Activated CD4-positive, CD25-positive, alpha-beta regulatory T cell treated with anti-CD3 and anti-CD28 coated beads, Interleukin-2, amount 50 U/mL, for 24 hours (primary cell): Measurements from ENCODE around the gene ARFGAP1.
"Not testable (repeated sequence)": the region's sequence is repeated elsewhere in the genome, so short reads cannot be mapped to it uniquely, and the experiment has no call there.

Source experiments
- ATAC-seq, 2 donors: fragments of 150-1000 bp; cut with Tn5 transposase; one replicate each; pipeline ENCODE4 v1.10.0; 2021; ENCODE audit warnings: mild to moderate bottlenecking in 1 of 2, moderate library complexity in 1 of 2

ARFGAP1 gene

GRCh38 chr20:63241272-63241671, 31.3 kb upstream of the ARFGAP1 start:
- no peak for ATAC-seq

DNA sequence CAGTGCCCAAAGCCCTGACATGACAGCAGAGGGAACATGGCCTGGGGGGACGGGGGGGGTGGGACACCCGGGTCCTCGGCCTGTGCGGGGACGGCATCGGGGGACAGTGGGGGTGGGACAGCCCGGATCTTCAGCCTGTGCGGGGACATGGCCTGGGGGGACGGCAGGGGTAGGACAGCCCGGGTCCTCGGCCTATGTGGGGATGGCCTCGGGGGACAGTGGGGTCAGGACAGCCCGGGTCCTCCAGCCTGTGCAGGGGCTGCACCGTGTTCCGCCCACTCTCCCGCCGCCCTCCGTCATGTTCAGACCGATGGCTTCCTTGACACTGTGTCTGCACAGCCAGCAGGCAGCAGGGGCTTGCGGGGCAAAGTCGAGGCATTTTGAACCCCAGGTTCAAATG, 29.9 kb upstream of the ARFGAP1 start:
- no peak for ATAC-seq

- ATAC-seq = no peak
Observed at GRCh38 chr20:63243604-63244247, 28.9 kb upstream of the ARFGAP1 start.

DNA sequence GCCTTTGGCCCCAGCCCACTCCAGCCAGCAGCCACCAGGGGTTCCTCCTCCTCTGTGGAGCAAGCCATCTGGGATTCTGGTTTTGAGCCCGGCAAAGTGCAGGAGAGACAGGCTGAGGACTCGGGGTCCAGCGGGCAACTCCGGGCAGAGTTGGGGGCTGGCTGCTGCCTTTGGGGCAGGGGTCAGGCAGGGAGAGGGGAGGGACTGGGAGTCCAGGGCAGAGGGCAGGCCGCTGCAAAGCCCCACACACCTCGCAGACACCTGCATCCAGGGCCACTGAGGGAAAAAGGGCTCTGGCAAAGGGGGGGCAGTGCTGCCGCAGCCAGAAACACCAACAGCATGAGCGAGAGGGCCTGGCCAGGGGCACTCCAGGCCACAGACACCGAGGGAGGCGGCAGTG, 28.1 kb upstream of the ARFGAP1 start:
- ATAC-seq = no peak

GRCh38 chr20:63246490-63247288, 25.9 kb upstream of the ARFGAP1 start:
- no peak for ATAC-seq

DNA sequence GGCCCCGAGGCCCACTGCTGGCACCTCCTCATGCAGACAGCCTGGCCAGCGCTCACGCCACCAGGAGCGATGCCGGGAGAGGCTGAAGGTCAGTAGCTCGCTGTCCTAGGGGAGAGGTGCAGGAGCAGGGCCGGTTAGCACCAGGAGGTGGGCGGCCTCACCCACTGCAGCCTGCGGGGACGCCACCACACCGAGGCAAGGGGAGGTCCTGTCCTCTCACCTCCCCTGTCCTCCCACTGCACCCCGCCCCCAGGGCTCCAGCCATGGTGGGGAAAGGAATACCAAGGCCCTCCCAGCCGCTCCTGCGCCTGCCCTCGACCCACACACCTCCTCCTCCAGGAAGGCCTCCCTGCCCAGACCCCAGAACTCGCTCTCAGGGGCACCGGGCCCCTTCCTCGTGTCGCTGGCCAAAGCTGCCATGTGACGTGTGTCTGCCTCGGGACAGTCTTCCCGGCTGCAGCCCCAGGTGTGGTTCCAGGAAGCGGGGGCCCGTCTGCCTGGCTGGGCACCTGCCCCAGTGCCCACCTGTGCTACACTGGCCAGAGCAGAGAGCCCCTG, 24.9 kb upstream of the ARFGAP1 start:
- ATAC-seq = no peak

GRCh38 chr20:63248835-63249591, 23.6 kb upstream of the ARFGAP1 start:
- no peak for ATAC-seq

GRCh38 chr20:63249891-63250290, 22.7 kb upstream of the ARFGAP1 start:
- ATAC-seq = no peak

- not testable (repeated sequence) for ATAC-seq
Observed at GRCh38 chr20:63251350-63251749, 21.3 kb upstream of the ARFGAP1 start.

GRCh38 chr20:63252284-63252711, 20.3 kb upstream of the ARFGAP1 start:
- no peak for ATAC-seq

DNA sequence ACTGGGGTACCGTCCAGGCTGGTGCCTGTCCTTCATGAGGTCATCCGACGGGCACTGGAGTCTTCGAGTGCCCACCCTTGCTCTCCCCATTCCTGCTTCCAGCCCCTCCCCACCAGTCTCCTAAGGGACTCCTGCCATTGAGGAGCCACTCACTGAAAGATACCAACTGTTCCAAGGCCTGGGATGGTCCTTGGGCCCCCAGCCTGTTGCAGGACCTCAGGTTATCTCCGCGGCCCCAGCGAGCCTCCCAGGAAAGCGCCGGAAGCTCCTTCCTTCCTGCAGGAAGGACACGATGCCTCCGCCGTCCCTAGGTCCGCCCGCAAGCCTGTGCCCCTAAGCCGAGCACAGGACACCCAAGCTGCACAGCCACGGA, 19.6 kb upstream of the ARFGAP1 start:
- no peak for ATAC-seq

DNA sequence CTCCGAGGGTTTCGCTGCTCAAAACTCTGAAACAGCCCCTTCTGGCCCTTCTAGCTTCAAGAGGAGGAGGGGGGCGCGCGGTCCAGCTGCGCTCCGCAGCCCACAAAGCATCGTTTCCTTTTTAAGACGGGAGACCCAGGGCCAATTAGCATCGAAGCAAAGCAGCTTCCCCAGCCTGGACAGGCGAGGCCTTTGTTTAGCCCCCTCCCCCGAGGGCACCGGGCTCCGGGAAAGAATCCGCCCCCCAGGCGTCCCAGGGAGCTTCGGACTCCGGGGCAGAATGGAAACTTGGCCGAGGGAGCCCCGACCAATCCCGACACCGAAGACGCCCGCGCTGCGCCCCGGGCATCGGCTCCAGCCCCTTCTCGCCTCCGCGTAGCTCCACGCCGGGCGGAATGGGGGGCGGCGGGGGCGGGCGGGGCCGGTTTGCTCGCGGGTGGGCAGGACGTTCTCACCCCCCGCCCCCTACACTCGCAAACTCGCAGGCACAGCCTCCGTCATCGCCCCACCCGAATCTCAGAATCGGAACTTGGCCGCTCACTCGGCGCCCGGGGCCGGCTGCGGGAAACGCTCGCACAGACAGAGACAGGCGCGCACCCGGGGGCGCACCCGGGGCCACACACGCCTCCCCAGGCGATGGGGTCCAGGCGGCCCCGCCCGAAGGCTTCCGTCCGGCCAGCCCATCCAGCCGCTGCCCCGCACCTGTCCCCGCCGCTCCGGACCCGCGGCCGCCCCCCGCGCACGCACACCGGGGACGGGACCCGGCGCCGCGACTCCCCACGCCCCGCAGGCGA, 19.0 kb upstream of the ARFGAP1 start:
- ATAC-seq = no peak

DNA sequence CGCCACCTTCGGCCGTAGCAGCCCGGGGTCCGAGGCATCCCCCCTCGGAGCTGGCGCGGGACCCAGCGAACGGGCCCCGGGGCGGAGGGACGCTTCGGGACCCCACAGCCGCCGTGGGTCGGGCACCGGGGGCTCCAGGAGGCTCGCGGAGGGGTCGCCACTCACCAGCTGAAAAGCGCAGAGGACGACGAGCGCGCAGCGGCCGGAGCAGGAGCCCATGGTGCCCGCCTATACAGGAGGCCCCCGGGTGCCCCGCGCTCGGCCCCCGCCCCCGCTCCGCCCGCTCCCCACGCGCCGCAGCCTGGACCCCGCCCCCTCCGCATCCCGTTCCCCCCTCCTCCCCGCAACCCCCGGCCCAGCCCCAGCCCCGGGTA, 18.4 kb upstream of the ARFGAP1 start, which contains the start of gene NKAIN4:
Gene NKAIN4 (minus strand): TSS at position 232 of the 374 bp plus-strand sequence. CDS start 13 bp downstream, at position 219.
- no peak for ATAC-seq

DNA sequence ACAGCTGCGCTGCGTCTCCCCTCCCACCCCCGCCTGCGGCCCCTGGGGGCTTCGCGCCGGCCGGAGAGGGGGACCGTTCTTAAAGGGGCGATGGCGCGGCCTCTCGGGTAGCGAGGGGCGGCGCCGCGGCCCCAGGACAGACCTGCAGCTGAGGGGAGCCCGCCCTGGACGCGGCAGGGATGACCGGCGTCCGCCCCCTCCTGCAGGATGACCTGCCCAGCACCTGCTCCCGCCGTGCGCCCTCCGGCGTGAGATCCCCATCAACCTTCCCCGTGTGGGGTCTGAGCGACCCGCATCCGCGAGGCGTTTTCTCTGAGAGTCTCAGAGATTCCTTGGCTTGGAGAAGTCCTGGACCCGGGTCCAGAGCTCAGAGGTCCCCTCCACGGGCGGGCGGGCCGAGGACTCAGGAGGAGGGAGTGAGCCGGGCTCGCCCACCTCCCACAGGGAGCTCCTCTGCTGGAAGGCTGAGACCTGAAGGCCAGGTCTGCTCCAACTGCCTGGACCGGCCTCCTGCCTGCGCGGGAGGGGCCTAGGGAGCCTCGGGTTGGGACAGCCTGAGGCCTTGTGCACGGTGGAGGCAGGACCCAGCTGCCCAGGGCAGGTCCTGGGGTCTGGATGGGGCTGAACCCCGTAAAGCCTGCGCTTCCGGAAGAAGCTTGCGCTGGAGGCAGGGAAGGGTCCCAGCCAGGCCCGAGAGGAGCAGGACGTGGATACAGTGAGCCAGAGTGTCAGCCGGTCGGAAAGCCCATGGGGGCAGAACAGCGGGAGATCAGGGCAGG, 17.8 kb upstream of the ARFGAP1 start:
- ATAC-seq = no peak

DNA sequence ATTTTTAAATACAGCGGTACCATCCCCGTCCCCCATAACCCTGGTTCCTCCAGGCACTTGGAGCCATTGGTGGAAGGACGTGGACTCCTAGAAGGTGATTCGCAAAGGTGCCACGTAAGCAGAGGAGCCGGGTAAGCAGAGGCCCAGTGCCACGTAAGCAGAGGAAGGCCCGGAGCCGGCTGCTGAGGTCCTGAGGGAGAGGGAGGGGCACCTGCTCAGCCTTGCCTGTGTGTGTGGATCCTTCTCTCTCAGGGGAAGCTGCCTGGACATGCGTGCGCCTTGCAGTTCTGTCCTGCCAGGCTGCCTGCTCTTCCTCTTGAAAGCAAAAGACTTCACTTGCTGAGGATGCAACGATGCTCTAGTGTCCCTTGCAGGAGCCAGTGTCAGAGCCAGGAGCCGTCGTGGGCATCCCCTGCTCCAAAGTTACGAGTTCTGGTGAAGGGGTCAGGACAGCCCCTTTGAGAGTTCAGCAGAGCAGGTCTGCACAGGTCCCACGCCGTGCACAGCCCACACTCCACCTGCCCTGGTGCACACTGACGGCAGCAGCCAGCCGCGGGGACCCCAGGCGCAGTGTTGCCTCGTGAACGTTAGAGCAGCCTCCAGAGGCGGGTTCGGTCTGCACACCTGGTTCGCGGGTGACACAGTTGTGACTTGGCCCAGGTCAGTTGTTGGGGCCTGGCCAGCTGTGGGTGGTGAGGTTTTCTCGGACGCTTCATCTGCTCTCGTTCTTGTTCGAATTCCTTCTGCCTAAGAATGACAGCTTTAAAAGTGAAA, 16.5 kb upstream of the ARFGAP1 start:
- ATAC-seq = no peak

- ATAC-seq = no peak
Observed at GRCh38 chr20:63256954-63257353, 15.7 kb upstream of the ARFGAP1 start.

GRCh38 chr20:63257629-63258028, 15.0 kb upstream of the ARFGAP1 start:
- no peak for ATAC-seq

GRCh38 chr20:63258781-63259180, 13.8 kb upstream of the ARFGAP1 start:
- no peak for ATAC-seq

- ATAC-seq = no peak
Observed at GRCh38 chr20:63259734-63260460, 12.7 kb upstream of the ARFGAP1 start.

DNA sequence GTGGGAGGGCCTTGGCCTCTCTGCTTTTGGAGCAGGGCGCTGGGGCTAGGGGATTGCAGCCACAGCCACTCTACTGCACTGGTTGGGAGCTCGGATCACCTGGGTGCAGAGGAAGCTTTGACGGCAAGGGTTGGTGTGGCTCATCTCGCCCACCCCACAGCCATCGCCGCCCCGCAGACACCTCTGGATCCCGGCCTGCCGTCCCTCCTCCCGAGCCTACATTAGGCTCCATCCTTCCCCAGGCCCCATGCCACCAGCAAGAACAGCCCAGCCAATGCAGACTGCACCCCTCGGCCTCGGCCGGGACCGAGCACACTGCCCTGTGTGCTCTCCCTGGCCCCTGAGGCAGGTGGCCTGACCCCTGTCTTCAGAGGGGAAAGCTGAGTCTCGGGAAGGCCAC, 12.1 kb upstream of the ARFGAP1 start:
- ATAC-seq = no peak
